DMS114 treated with DMSO at 0.1 percent for 48 hours (cell line): ENCODE results near the gene NECAB2.

Source experiments
- DNase-seq: peaks from one replicate; lab custom pipeline; 2025; ENCODE audit not compliant: unreplicated experiment; lab: John Stamatoyannopoulos, UW

NECAB2 gene

DNA sequence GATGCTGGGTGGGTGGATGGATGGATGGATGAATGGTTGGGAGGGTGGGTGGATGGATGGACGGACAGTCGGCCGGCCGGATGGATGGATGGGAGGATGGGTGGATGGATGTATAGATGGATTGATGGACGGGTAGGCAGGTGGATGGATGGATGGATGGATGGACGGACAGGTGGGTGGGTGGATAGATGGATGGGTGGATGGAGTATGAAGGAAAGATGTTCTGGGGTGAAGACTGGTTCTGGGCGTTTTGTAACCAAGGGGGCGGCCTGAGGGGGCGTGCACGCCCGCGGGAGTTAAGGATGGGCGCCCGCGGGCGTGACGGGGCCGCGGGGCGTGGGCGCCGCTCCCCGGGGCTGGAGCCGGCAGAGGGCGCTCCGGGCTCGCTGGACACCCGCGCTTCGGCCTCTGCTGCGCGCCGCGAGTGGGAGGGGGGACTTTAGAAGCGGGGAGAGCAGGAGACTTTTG, at the start of gene NECAB2:
TSS of gene NECAB2 (plus strand) at position 407 of the 468 bp plus-strand sequence. CDS start 405 bp downstream, outside the sequence.
- no peak for DNase-seq

DNA sequence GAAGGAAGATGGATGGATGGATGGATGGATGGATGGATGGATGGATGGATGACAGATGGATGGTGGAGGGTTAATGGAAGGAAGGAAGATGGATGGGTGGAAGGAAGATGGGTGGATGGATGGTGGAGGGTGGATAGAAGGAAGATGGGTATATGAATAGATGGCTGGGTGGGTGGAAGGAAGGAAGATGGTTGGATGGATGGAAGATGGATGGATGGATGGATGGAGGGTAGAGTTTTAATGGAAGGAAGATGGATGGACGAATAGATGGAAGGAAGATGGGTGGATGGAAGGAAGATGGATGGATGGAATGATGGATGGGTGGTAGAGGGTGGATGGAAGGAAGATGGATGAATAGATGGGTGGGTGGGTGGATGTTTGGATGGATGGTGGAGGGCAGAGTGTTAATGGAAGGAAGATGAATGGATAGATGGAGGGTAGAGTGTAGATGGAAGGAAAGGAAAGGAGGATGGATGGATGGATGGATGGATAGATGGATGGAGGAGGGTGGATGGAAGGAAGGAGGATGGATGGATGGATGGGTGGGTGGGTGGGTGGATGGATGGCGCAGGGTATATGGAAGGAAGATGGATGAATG, 47.1 kb upstream of the NECAB2 start:
- no peak for DNase-seq

DNA sequence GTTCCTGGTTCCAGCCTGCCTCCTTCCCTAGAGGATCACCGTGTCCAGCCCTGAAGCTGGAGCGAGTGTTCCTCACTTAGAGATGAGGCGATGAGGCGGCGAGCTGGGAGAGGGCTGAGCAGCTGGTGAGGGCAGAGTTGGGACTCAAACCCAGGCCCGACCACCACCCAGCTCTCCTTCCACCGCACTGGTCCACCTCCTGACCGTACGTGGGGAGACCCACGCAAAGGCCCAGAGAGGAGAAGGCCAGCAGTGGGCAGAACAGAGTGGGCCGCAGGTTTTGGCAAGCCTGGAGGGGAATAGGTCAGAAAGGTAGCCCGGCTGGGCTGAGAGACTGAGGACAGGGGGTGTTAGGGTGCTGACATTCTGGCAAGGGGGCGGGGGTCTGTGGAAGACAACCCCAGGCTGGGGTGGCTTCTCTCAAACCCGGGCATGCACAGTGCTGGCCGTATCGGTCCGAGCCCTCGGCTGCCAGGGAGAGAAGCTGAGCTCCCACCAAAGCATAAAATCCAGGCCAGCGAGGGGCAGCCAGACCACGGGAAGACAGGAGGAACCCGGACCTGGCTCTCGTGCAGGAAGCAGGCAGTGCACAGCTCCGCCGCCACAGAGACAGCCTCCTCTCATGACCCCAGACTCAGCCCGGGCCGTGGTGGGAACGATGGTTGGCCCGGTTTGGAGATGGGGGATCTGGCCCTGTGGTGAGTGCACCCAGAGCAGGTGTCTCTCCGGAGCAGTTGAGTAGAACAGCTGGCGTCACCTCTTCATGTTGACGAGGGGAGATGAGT, 44.3 kb upstream of the NECAB2 start:
- no peak for DNase-seq

DNA sequence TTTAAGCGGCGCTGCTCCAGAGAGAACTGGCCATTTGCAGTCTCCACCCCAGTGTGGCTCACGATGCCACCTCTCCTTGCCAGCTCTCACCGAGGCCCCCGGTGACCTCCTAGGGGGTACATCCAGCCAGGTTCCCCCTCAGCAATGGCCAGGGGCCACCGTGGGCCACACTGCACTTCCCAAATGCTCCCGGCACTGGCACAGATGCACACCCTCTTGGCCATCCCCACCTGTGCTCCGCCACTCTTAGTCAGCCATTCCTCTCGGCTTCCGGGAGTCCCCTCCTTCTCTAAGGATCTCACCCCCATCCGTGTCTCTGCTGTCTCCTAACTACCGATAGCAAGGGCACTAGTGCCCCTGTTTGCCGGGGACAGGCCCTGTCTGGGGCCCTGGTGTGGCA, 43.4 kb upstream of the NECAB2 start:
- DNase-seq, result no peak

DNA sequence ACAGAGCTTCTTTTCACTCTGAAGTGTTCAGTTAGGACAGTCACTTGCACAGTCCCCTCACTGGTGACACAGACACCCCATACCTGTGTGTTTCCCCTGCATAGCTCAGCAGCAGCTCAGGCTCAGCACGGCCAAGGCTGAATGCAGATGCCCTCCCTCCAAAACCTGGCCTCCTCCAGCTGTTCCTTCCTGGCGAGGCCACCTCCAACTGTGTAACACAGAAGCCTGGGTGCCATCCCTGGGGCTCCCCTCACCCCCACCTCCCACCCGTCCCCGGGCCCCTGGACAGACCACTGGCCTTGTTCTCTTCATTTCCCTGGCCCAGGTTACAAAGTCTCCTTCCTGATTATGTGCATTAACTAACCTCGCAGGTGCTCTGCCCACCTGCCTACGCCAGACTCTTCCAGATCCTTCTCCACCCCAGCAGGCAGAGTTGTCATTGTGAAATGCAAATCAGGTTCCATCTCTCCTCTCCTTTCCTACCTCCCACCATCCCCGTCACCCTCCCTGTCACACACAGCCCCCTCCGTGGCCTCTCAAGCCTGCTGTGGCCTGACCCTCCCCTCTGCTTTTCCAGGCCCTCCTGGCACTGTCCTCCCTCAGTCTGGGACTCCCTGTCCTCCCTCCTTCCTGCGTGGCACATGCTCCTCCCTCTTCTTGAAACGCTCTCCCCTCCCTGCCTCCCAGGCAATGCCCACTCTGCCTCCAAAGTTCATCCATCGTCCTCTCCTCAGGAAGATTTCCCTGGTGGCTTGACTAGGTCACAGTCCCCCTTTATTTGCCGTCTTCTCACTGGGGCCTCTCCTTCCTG, 42.7 kb upstream of the NECAB2 start:
- no peak for DNase-seq

DNA sequence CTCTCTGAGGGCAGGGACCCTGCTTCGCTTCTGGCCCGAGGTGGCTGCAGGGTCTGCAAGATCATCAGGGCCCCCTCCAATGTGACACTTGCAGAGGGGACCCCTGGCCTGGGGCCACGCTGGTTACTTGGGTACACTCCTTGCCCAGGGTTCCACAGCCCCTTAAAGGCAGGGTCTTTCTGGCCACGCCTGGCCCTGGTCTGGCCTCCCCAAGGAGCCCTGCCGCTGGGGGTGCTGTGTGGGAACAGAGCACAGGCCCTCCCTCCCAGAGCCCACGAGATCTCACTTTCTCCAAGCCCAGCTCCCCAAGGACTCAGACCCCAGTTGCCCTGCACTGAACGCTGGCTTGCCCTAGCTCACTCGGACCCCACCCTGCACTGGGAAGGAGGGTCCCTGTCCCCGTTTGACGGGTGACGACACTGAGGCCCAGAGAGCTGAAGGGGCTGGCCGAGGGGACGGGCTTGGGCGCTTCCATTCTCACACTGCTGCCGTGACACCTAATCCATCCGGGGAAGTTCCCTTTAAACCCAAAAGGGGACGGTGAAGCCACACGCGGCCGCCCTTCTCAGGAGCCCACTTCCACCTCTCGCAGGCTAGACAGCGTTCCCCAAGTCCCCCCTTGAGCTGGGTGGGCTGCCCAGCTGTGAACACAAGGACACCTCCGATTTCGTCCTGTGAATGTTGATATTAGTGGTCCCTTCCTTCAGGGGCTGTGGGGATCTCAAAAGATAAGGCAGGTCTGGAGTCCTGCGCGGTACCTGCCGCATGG, 41.9 kb upstream of the NECAB2 start:
- DNase-seq, result no peak

DNA sequence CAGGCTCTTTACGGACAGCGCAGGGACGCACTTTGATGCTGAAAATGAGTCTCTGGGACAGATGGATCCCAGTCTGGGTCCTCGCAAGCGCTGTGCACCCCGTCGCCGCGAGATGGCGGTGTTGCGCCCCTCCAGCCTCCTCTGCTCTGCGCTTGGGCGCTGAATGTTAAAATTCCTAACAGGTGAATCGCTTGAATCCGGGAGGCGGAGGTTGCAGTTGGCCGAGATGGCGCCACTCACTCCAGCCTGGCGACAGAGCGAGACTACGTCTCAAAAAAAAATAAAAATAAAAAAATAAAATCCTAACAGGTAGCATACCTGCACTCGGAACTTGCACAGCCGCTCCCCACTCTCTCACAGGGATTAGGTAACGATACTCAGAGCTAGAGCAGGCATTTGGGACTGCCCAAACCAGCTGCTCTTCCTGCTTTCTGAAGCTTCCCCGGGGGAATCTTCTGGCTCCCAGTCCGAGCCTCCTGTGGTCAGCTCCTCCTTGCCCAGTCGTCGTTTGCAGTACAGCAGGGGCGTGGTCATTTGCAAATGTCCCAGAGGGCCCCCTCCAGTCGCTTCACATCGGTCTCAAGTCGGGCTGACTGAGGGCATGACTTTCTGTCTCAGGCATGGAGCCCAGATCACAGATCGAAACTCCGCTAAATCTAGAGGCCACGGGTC, 41.2 kb upstream of the NECAB2 start:
- DNase-seq, result peak; percentile 26

DNA sequence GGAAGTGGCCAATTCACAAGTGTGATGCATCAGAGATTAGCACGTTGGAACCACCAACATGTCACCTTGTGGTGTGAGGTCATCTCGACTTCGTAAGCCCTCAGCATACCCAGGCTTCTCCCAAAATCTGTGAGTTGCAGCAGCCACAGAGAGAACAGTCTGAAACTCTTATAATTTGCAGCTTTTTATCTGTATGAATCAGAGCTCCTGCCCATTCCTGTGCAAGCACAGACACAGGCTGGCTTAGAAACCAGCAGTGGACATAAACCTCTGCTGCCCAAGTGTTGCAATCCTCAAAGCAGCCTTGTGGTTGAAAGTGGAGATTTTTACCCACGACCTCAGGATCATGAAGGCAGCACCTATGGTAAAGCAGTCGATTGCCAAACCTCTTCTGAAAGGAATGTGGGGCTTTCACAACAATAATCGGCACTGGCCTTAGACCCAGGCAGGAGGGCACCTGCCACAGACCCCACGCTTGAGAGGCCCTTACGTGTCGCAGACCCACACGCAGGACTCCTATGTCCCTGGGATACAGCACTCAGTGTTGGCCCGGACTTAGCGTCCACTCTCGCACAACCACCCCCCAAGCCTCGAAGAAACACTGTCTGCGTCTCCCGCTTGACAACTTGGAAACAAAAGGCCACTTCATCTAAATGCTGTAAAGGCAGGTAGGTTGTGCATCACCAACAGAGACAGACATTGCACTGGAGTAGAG, 39.5 kb upstream of the NECAB2 start:
- no peak for DNase-seq

DNA sequence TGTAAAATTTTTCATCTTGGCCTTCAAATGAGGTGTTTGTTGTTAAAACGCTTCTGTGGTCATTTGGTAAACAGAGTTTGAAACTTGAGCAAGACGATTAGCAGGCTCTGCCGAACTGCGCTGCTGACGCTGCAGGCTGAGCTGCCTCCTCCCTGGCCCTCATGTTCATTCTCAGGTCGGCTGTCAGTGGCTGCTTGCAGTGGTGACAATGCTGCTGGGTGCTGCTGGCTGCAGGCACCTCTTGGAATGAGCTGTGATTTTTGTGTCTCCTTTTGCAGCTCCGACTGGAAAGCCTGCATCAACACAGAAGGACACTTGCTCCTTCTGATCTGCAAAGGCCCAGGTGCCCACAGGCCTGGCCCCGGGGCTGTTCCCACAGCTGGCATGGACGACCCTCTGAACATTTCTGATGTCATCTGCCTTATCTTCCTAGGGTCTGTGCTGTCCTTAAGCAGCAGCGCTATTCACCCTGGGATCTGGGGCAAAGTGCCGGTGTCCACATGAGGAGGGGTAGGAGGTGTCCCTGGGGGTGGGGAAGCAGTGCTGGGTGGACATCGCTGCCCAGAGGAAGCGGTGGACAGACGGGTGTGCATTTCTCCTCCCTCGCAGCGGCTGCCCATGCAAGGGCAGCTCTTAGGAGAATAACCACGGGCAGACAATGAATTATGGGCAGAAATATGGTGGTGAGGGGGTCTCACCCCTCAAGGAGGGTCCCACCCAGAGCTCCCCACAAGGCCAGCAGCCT, 38.1 kb upstream of the NECAB2 start:
- DNase-seq, result no peak

DNA sequence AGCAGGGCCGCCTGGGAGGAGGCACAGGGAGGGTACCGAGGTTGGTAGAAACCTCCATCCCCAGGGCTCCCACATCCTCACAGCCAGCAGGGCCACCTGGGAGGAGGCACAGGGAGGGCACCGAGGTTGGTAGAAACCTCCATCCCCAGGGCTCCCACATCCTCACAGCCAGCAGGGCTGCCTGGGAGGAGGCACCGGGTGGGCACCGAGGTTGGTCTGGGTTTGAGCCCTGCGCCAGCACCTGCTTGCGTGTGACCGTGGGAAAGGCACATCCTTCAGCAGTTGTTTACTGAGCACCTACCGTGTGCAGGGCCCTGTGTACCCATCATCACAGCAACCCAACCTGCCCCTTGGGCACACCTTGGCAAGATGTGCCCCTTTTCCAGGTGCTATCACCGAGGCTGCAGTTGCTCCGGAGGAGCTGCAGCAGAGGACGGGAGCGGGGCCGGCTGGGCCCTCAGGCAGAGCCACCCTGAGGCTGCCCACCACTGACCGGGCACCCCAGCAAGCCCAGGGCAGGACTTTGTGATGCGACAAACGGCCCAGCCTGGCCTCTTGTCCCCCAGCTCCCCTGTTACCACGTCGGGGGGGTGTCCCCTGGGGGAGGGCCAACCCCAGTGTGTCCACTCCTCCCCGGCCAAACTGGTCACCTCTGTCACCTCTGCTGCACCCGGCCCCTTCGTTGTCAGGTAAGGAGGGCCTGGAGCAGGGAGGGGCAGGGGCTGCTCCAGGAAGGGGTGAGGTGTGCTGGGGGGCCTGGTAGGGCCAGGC, 37.1 kb upstream of the NECAB2 start:
- no peak for DNase-seq

DNA sequence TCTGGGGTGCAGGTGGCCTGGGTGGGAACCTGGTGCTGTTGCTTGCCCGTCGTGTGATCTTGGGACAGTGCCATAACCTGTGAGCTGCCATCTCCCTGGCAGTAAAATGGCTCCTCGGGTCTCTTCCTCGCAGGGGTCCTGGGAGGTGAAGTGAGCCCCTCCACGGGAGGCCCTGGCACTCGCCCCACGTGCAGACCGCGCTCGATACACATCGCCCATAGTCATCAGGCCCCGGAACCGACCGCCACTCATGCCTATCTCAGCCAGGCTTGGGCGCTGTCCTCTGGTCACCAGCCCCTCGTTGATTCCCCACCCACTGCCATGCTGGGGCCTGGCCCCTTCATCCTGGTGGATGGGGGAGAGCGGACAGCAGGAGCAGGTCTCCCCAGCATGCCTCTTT, 36.5 kb upstream of the NECAB2 start:
- no peak for DNase-seq

DNA sequence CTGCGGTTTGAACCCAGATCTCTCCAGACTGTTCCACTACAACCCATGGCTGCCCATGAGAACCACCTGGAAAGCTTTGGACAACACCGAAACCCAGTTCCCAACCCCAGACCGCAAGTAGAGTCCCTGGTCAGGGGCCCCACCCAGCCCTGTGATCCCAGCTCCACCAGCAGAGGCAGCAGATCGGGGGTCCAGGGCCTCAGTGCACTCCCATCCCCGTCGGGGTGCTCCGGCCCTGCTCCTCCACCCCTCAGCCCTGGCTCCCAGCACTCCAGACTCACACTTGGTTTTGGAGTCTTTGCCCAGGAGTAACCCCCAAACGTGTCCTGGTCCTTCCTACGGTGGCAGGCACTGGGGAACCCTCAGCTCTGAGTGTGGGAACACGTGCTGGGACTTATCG, 35.7 kb upstream of the NECAB2 start:
- no peak for DNase-seq

DNA sequence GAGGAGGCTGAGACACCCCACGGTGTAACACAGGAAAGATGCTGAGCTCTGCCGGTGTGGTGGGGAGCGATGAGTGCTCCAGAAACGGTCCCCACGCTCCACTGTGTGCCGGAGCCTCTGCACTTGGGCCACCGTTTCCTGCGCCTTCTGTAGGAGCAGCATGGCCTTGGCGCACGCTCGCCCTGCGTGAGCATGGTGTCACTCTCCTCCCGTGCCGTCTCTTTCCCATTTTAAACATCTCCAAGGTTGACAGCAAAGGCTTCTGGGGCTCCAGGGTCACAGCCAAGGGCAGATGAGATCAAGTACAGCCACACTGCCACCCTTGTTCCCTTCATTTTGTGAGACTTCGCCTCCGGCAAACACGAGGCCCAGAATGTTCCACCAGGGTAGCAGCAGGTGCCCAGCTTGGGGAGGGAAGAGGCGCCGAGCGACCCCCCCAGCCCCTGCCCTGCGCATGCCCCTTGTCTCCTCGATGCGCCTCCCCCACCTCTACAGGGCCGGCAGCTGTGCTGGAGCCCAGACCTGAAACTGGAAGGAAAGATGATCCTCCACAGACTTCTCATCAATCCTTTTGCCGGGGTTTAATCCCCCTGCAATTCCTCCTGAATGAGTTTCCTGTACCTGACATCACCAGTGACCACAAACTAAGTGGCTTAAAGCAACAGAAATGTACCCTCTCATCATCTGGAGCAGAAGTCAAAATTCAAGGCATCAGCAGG, 34.9 kb upstream of the NECAB2 start:
- DNase-seq, result no peak

DNA sequence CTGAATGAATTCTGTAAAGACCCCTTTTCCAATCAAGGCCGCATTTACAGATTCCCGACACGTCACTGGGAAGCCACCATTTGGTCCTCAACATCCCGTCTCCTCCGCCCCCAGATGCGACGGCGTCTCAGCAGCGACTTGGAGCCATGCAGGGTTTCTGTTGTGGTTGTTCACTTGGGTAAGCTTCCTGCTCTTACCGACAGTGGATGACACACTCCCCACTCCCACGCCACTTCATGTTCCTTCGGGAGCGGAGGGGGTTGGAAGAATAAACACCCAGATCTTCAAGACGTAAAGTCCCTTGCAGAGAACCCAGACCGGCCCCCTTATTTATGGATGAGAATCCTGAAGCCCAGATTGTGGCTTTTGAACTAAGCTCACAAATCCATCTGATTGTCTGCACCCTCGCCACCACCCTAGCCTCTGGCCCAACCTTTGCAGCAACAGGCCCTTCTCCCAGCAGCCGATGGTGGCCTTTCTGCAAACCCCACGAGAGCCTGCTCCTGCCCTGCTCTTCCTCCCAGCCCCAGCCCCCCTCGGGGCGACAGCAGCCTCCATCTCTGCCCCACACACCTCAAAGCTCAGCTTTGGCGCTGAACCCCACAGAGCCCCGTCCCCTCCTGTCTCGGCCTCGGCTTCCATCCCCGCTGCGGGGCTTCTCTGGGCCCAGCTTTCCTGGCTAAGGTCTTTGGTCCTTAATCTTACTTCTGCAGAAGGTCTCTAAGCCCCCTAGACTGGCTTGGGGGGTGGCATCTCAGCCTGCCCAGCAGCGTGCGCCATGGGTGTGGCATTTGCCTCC, 34.0 kb upstream of the NECAB2 start:
- DNase-seq, result no peak

DNA sequence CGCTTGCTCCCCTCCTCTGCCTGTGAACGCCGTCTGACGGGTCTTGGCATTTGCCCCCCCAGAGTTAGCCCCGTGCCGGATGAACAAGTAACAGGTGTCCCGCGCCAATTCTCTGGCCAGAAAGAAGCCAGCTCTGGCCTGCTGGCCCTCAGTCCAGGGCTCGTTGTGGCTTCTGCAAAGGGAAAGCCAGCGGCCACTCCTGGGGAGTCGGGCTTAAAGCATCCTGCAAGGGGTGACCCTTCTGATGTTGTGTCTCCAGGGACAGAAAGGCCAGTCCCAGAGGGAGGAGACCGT, 33.4 kb upstream of the NECAB2 start:
- DNase-seq, result no peak

DNA sequence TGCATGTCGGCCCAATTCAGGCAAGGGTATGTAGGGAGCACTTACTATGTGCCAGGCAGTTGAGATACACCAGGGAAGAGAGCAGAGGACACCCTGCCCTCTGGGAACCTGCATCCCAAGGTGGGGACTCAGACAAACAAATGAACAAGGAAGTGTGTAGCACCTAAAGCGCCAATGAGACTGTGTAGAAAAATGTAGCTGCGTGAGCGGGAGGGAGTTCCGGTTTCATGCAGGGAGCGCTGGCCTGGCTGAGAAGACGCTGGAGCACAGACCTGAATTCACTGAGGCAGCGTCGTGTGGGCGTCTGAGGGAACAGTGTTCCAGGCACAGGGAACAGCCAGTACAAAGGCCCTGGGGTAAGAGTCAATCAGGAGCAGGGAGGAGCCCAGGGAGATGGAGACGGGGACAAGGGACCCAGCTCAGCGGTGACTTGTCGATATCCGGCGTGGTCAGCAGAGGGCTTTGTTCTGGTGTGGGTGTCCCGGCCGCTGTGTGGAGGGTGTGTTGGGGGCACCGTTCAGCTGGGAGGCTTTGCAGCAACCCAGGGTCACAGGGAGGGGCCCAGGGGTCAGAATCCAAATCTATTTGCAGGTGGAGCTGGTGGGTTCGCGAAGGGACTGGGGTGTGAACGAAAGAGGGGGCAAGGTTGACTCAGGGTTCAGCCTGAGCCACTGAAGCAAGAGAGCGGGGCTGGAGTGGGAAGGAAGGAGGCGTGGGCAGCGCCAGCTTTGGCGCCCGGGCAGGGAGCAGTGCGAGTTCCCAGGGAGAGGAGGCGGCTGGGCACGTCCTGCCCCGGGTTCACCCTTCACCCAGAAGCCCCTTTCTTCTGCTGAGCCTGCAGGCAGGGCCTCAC, 32.8 kb upstream of the NECAB2 start:
- DNase-seq, result no peak
